Measurements from ENCODE around the gene PDK2.

Gene PDK2

GRCh38 chr17:50133028-50133768 is 38.0 kb downstream of the PDK2 start:
- no peak overlapping the region for H3K4me2 ChIP-seq (ENCODE audit: low read length)

GRCh38 chr17:50133769-50134099 is 38.6 kb downstream of the PDK2 start:
- Histone ChIP-seq H3K4me1 (ENCODE audit: control insufficient read depth, low read length) (peaks cover 6% of the 10 kb centered on the region; the same call in 1 of the 2 replicates), H3K79me2 (ENCODE audit: control insufficient read depth, low read length) (no peaks in the 10 kb centered on the region), H3K4me2 (ENCODE audit: low read length) (no peak overlapping the region), H3K27me3 (ENCODE audit: control insufficient read depth, low read length) (peaks cover 21% of the 10 kb centered on the region), H3K27ac (ENCODE audit: low read depth, low read length) (no peak overlapping the region), H3K4me3 (ENCODE audit: low read length) (no peak overlapping the region), H3K9me3 (ENCODE audit: control insufficient read depth, insufficient read depth, low read length) (no peaks in the 10 kb centered on the region), H3F3A (ENCODE audit: control insufficient read depth, insufficient read depth) (0 out of 2 replicates have a peak, but pooled peaks cover 5% of the 10 kb centered on the region), H3K9me2 (replicated peaks; ENCODE audit: control insufficient read depth, low read length) (no peaks in the 10 kb centered on the region), H4K20me1 (ENCODE audit: control insufficient read depth, insufficient read depth, low read depth, low read length) (peaks cover 10% of the 10 kb centered on the region; the same call in 1 of the 2 replicates), H3K36me3 (ENCODE audit: control insufficient read depth, low read length) (peaks cover 44% of the 10 kb centered on the region)
- TF ChIP-seq EZH2phosphoT487 (IDR thresholded peaks at IDR 0.05; ENCODE audit: borderline replicate concordance, low read length) (no peak), CTCF (IDR thresholded peaks at IDR 0.05; ENCODE audit: low read depth, low read length, poor library complexity, severe bottlenecking) (no peak)

More at GRCh38 chr17:50133028-50133768, 38.0 kb downstream of the PDK2 start:
- Histone ChIP-seq H4K20me1 (ENCODE audit: control insufficient read depth, insufficient read depth, low read depth, low read length) (0 out of 2 replicates have a peak, but pooled peaks cover 7% of the 10 kb centered on the region), H3K79me2 (ENCODE audit: control insufficient read depth, low read length) (no peaks in the 10 kb centered on the region), H3K27me3 (ENCODE audit: control insufficient read depth, low read length) (peaks cover 26% of the 10 kb centered on the region), H3K4me3 (ENCODE audit: low read length) (no peak overlapping the region), H3K4me1 (ENCODE audit: control insufficient read depth, low read length) (peaks cover 6% of the 10 kb centered on the region; the same call in 1 of the 2 replicates), H3K27ac (ENCODE audit: low read depth, low read length) (no peak overlapping the region), H3F3A (ENCODE audit: control insufficient read depth, insufficient read depth) (0 out of 2 replicates have a peak, but pooled peaks cover 5% of the 10 kb centered on the region), H3K9me2 (replicated peaks; ENCODE audit: control insufficient read depth, low read length) (no peaks in the 10 kb centered on the region), H3K9me3 (ENCODE audit: control insufficient read depth, insufficient read depth, low read length) (no peaks in the 10 kb centered on the region), H3K36me3 (ENCODE audit: control insufficient read depth, low read length) (peaks cover 39% of the 10 kb centered on the region)
- TF ChIP-seq EZH2phosphoT487 (IDR thresholded peaks at IDR 0.05; ENCODE audit: borderline replicate concordance, low read length), result no peak

- no peak overlapping the region for H3K4me3 ChIP-seq (ENCODE audit: low read length)
- H3K36me3 ChIP-seq (ENCODE audit: control insufficient read depth, low read length), result peaks cover 52% of the 10 kb centered on the region
- peaks cover 17% of the 10 kb centered on the region for H4K20me1 ChIP-seq (ENCODE audit: control insufficient read depth, insufficient read depth, low read depth, low read length)
- H3K4me1 ChIP-seq (ENCODE audit: control insufficient read depth, low read length), result peaks cover 6% of the 10 kb centered on the region; the same call in 1 of the 2 replicates
- 0 out of 2 replicates have a peak, but pooled peaks cover 5% of the 10 kb centered on the region for H3F3A ChIP-seq (ENCODE audit: control insufficient read depth, insufficient read depth)
- TF ChIP-seq EZH2phosphoT487 (IDR thresholded peaks at IDR 0.05; ENCODE audit: borderline replicate concordance, low read length) (no peak), CTCF (IDR thresholded peaks at IDR 0.05; ENCODE audit: low read depth, low read length, poor library complexity, severe bottlenecking) (no peak)
- H3K27ac ChIP-seq (ENCODE audit: low read depth, low read length), result no peak overlapping the region
- H3K79me2 ChIP-seq (ENCODE audit: control insufficient read depth, low read length), result peaks cover 5% of the 10 kb centered on the region
- H3K9me3 ChIP-seq (ENCODE audit: control insufficient read depth, insufficient read depth, low read length), result no peaks in the 10 kb centered on the region
- no peaks in the 10 kb centered on the region for H3K9me2 ChIP-seq (replicated peaks; ENCODE audit: control insufficient read depth, low read length)
- H3K27me3 ChIP-seq (ENCODE audit: control insufficient read depth, low read length), result peaks cover 15% of the 10 kb centered on the region
- H3K4me2 ChIP-seq (ENCODE audit: low read length), result no peak overlapping the region
These were observed 39.3 kb downstream of the PDK2 start for GRCh38 chr17:50134206-50135110.
